Measurements from ENCODE around the gene PHACTR3. TPM values are rescaled to one million over a fixed set of nuclear protein-coding genes. Genes with fewer than 3 reads are reported as not detected.
A peak's percentile ranks its signal among the peaks of the same experiment; 100 is the strongest.

The PHACTR3 gene
- total RNA-seq, 1 experiment from 2014 or later: not detected

DNA sequence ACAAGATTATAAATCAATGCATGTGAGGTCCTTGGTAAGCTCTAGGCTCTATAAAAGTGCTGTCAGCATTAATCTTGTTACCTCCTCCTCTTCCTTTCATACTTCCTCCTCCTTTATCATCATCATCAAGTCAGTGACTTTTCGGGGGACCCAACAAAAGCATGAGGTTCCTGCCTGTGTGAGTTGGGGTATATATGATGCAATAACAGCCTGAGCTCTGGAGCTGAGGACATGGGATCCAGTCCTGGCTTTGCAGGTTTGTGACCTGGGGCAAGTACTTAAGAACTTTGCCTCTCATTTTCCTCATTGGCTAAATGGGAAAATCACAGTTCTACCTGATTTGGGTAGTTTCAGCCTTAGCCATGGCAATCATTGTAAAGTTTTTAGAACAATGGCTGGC is 7.1 kb upstream of the PHACTR3 start:
- peaks cover 25% of the 10 kb centered on the region for H3K27me3 ChIP-seq
- H3K4me1 ChIP-seq: no peaks in the 10 kb centered on the region
- H3K4me3 ChIP-seq: no peak overlapping the region
- H3K9me3 ChIP-seq (replicated peaks): no peaks in the 10 kb centered on the region
- DNase-seq: no peak
- H3K27ac ChIP-seq: no peak overlapping the region
- H3K36me3 ChIP-seq: no peaks in the 10 kb centered on the region

DNA sequence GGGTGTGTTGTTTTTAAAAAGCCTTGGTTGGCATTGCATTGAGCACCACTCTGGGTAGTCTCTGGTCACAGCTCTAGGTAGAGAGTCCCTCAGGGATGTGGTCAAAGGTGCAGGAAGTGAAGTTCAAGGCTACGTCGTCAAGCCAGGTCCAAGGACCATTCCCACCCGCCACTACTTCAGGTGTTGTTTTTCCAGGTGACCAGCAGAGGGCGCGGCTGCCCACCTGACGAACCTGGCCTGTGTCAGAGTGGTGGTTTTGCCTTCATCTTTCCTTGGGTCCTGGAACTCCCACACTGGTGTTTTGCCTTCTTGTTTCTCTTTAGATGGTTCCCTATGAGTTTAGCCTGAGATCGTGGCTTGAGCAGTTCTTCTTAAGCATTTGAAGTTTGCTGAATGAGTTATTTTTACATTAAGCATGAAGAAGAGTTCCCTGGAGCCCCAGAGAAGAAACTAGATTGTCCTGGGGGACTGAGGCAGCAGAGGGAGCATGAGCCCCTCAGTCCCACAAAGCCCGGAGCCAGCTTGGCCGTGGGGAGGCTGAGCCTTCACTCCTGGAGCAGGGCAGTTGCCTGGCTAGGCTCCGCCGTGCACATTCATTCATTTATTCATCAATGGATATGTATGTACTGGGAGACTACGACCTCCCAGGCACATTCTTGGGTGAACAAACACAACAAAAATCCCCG is 5.6 kb upstream of the PHACTR3 start:
- H3K9me3 ChIP-seq (replicated peaks): no peaks in the 10 kb centered on the region
- peak; percentile 39 to 77 for DNase-seq
- H3K4me1 ChIP-seq: no peaks in the 10 kb centered on the region
- no peaks in the 10 kb centered on the region for H3K36me3 ChIP-seq
- H3K4me3 ChIP-seq: no peak overlapping the region
- H3K27me3 ChIP-seq: peaks cover 31% of the 10 kb centered on the region
- no peak overlapping the region for H3K27ac ChIP-seq

- no peak overlapping the region for H3K27ac ChIP-seq
- no peaks in the 10 kb centered on the region for H3K4me1 ChIP-seq
- H3K9me3 ChIP-seq (replicated peaks): no peaks in the 10 kb centered on the region
- peaks cover 27% of the 10 kb centered on the region for H3K27me3 ChIP-seq
- H3K36me3 ChIP-seq: no peaks in the 10 kb centered on the region
- DNase-seq: no peak
- H3K4me3 ChIP-seq: no peak overlapping the region
These were observed 4.4 kb upstream of the PHACTR3 start for GRCh38 chr20:59599941-59600340.

DNA sequence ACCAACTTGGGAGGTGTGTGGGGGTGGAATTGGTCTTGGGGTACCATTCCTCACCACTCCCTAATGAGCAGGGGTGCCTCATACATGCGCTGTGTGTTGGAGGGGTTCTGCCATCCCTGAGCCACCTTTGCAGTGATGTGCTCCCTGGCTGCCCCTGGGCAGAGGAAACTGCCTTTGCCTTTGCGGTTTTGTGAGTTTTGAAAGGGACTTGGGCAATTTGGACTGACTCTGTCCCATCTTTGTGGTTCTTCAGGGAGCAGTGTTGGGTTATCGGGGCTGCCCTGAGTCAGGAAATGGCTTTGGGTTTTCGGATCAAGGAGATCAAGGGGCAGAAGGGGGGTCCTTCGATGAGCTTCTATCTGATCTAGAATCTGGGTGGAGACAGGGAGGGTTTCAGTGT is 3.9 kb upstream of the PHACTR3 start:
- no peak overlapping the region for H3K4me3 ChIP-seq
- H3K36me3 ChIP-seq: no peaks in the 10 kb centered on the region
- DNase-seq: no peak
- no peaks in the 10 kb centered on the region for H3K9me3 ChIP-seq (replicated peaks)
- peaks cover 27% of the 10 kb centered on the region for H3K27me3 ChIP-seq
- no peaks in the 10 kb centered on the region for H3K4me1 ChIP-seq
- H3K27ac ChIP-seq: no peak overlapping the region

DNA sequence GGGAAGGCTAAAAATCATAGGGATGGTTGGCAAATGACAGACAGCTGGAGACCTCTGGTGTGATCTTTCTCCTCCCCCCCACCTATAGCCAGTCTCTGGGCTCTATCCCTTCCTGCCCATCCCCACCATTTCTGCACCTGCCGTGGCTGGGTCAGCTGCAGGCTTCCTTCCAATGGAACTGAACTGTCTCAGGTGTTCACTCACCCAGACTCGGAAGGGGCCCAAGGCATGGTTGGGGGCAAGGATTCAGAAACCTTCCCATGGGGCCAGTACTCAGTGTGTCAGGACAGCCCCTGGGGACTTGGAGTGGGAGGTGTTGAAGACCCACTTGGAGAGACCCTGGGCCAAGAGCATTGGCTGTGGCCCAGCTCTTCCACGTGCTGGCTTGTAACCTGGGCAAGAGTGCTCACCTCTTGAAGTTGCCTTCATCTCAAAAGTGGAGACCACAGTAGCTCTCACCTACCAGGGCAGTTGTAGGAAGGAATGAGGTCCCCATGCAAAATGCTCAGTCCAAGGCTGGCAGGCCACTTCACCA is 1.7 kb upstream of the PHACTR3 start:
- DNase-seq: no peak
- Histone ChIP-seq H3K9me3 (replicated peaks) (no peaks in the 10 kb centered on the region), H3K27me3 (peaks cover 42% of the 10 kb centered on the region), H3K4me3 (no peak overlapping the region), H3K27ac (no peak overlapping the region), H3K36me3 (no peaks in the 10 kb centered on the region), H3K4me1 (no peaks in the 10 kb centered on the region)

DNA sequence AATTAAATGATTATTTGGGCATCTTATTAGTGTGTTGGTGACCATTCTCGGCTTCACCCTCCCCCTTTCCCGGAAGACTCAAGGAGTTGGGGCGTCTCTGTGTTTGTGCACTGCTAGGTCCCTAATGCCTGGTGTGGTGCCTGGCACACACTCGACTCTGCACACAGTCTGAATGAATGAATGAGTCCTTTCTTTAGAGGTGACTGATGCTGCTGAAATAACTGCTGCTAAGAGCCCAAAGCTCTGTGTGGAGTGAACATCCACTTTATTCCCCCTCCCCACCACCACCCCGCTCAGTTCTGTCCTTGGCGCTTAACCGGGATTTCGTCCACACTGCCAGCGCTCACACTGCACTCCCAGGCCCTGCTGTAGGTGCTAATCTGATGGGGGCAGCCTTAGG is 1.2 kb upstream of the PHACTR3 start:
- H3K36me3 ChIP-seq: no peaks in the 10 kb centered on the region
- peaks cover 48% of the 10 kb centered on the region for H3K27me3 ChIP-seq
- H3K4me3 ChIP-seq: no peak overlapping the region
- no peaks in the 10 kb centered on the region for H3K9me3 ChIP-seq (replicated peaks)
- DNase-seq: no peak
- no peaks in the 10 kb centered on the region for H3K4me1 ChIP-seq
- no peak overlapping the region for H3K27ac ChIP-seq

- Histone ChIP-seq H3K27ac (no peak overlapping the region), H3K9me3 (replicated peaks) (no peaks in the 10 kb centered on the region), H3K4me3 (no peak overlapping the region), H3K36me3 (no peaks in the 10 kb centered on the region), H3K4me1 (no peaks in the 10 kb centered on the region), H3K27me3 (peaks cover 54% of the 10 kb centered on the region)
- DNase-seq: no peak
These were observed 631 bp downstream of the PHACTR3 start for GRCh38 chr20:59604741-59605600.

DNA sequence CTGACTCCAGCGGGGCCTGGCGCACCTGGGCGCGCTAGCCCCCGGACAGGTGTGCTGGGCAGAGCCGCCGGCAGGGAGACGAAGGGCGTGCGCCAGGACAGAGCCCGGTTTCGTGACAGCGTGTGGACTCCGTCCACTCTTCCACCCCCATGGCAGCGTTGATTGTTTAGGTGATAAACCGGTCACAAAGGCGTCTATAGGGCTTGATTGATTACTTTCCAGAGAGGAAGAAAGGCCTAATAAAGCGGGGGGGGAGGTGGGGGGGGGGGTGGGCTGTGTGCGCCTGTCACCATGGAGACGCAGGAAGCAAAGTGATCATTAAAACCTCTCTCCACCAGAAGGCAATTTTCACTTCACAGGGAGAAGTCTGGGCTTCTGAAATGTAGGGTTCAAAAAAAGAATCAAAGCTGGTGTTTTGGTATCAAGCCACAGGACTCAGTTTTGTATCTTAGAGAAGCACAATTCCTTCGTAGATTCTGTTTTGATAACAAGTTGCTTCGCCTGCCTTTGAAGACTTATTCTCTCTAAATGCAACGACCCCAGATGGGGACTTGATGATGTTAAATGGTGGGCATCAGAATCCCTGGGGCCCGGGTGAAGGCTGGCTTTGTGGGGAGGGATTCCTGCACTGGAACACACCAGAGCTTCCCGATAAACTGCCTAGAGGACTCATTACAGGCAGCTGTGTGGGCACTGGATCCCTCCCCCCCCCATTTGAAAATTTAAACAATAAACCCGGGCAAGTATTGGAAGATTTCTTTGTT is 1.4 kb downstream of the PHACTR3 start:
- H3K9me3 ChIP-seq (replicated peaks): no peaks in the 10 kb centered on the region
- no peak overlapping the region for H3K27ac ChIP-seq
- DNase-seq: no peak
- no peaks in the 10 kb centered on the region for H3K36me3 ChIP-seq
- peaks cover 54% of the 10 kb centered on the region for H3K27me3 ChIP-seq
- H3K4me3 ChIP-seq: no peak overlapping the region
- H3K4me1 ChIP-seq: no peaks in the 10 kb centered on the region

DNA sequence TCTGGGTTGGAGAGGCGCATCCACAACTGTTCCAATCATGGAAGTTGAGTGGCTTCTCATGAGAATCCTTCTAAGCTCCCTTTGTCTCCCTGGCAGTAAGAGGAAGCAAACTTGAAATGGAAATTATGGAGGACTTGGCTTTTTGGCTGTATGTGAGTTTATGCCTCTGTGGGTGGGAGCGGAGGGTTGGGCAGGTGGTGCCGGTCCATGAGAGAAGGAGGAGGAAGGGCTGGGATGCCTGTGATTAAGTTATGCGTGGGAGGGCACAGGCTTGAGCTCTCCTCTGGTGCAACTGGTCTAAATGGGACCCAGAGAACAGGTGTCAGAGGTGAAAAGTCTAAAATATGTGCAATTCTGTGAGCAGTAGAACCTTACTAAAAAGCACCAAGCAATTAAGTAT is 2.2 kb downstream of the PHACTR3 start:
- H3K36me3 ChIP-seq: no peaks in the 10 kb centered on the region
- peaks cover 54% of the 10 kb centered on the region for H3K27me3 ChIP-seq

GRCh38 chr20:59608396-59608795 is 4.1 kb downstream of the PHACTR3 start:
- Histone ChIP-seq H3K4me3 (no peak overlapping the region), H3K9me3 (replicated peaks) (no peaks in the 10 kb centered on the region), H3K27ac (no peak overlapping the region), H3K4me1 (no peaks in the 10 kb centered on the region), H3K27me3 (peaks cover 40% of the 10 kb centered on the region), H3K36me3 (no peaks in the 10 kb centered on the region)
- no peak for DNase-seq

More for the DNA sequence above, 2.2 kb downstream of the PHACTR3 start:
- no peak for DNase-seq
- H3K9me3 ChIP-seq (replicated peaks): no peaks in the 10 kb centered on the region
- H3K4me1 ChIP-seq: no peaks in the 10 kb centered on the region
- no peak overlapping the region for H3K4me3 ChIP-seq
- H3K27ac ChIP-seq: no peak overlapping the region

GRCh38 chr20:59608871-59609270 is 4.5 kb downstream of the PHACTR3 start:
- Histone ChIP-seq H3K27me3 (peaks cover 37% of the 10 kb centered on the region), H3K4me3 (no peak overlapping the region), H3K4me1 (no peaks in the 10 kb centered on the region), H3K36me3 (no peaks in the 10 kb centered on the region), H3K9me3 (replicated peaks) (no peaks in the 10 kb centered on the region), H3K27ac (no peak overlapping the region)
- DNase-seq: no peak

DNA sequence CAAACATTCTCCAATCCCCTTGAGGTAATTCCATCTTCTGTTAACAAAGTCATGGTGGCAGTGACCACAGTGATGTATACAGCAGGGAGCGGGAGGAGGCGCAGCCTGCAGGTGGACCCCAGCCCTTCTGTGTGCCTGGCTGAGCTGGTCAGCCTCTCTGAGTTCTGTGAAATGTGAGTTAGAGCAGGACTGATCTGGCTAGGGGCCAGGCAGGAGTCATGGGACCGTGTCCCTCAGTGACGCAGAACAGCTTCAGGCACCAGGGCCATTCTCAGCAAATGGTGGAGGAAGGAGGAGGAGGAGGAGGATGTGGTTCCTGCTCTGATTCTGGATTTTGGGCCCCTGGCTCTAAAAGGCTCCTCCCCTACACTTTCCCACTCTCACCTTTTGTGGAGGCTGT is 6.9 kb downstream of the PHACTR3 start:
- DNase-seq: no peak
- Histone ChIP-seq H3K36me3 (no peaks in the 10 kb centered on the region), H3K4me1 (no peaks in the 10 kb centered on the region), H3K4me3 (no peak overlapping the region), H3K9me3 (replicated peaks) (no peaks in the 10 kb centered on the region), H3K27me3 (peaks cover 53% of the 10 kb centered on the region), H3K27ac (no peak overlapping the region)

GRCh38 chr20:59613861-59614260 is 9.5 kb downstream of the PHACTR3 start:
- Histone ChIP-seq H3K9me3 (replicated peaks) (no peaks in the 10 kb centered on the region), H3K27me3 (peaks cover 50% of the 10 kb centered on the region), H3K36me3 (no peaks in the 10 kb centered on the region), H3K4me1 (no peaks in the 10 kb centered on the region), H3K27ac (no peak overlapping the region), H3K4me3 (no peak overlapping the region)
- no peak for DNase-seq

- no peak for DNase-seq
- Histone ChIP-seq H3K27ac (no peak overlapping the region), H3K36me3 (no peaks in the 10 kb centered on the region), H3K27me3 (peaks cover 49% of the 10 kb centered on the region), H3K9me3 (replicated peaks) (no peaks in the 10 kb centered on the region), H3K4me1 (no peaks in the 10 kb centered on the region), H3K4me3 (no peak overlapping the region)
These were observed 10.4 kb downstream of the PHACTR3 start for GRCh38 chr20:59614714-59615113.

- no peak for DNase-seq
- peaks cover 50% of the 10 kb centered on the region for H3K27me3 ChIP-seq
- no peaks in the 10 kb centered on the region for H3K9me3 ChIP-seq (replicated peaks)
- no peak overlapping the region for H3K4me3 ChIP-seq
- no peak overlapping the region for H3K27ac ChIP-seq
- no peaks in the 10 kb centered on the region for H3K36me3 ChIP-seq
- H3K4me1 ChIP-seq: no peaks in the 10 kb centered on the region
These were observed 12.0 kb downstream of the PHACTR3 start for GRCh38 chr20:59616306-59616705.
